GM19397 (cell line): ENCODE measurements around the gene CCDC73.
"Not testable (repeated sequence)": the region's sequence is repeated elsewhere in the genome, so short reads cannot be mapped to it uniquely, and the experiment has no call there.

Experiments
- ATAC-seq: cut with Tn5 transposase; IDR thresholded peaks from one replicate; pipeline ENCODE4 v1.9.1; 2021; ENCODE audit warnings: mild to moderate bottlenecking, moderate library complexity; ENCODE audit not compliant: unreplicated experiment

CCDC73 gene

DNA sequence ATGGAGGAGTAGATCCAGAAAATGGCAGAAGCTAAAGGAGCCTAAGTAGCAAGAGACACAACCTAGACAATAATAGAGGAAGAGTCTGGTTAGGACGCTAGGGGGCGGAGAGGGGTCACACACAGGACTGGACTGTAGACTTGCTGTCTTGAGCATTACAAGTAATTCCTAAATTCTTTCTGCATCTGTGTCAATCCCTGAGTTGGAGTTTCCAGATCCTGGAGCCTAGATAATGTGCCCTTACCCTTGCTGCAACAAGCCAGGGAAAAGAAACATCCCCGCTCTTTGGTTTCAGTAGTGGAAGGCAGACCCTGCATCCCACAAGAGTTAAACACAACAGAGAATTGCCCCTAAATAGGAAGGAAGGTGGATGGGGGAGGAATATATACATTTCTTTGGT, 14.9 kb upstream of the CCDC73 start:
- peak; percentile 99 for ATAC-seq

DNA sequence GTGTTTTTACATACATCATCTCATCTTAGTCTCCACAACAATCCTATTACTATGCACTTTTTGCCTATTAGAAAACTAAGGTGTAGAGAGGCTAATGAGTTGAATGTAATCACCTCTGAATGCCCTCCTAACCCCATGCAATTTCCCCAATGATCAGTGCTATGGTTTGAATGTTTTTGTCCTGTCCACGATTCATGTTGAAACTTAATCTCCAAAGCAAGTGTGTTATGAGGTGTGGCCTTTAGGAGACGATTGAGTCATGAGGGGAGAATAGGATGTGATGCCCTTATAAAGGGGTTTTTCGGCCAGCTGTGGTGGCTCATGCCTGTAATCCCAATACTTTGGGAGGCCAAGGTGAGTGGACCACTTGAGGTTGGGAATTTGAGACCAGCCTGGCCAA, 2.0 kb upstream of the CCDC73 start:
- no peak for ATAC-seq

DNA sequence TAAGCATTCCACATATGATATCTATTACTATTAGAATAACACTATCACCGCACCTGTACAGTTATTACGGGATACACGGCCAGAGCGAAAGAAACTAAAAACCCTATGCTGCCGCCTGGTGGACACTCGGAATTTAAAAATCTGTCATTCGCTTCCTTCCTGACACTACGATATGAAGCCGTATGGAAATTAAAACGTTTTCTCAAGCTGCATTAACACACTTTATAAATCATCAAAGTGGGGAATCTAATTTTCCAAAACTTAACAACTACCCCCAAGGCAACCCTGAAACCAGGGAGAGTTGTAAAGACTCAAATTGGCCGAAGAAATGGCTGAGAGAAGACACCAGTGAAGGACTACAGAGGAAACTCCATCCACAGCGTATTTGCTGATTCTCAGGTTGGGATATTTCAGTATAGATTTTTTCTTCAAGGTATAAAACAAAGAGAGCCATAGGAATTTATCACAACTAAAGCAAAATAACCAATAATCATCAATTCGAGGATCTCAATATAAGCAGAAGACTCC, 1.4 kb downstream of the CCDC73 start:
- ATAC-seq: no peak

DNA sequence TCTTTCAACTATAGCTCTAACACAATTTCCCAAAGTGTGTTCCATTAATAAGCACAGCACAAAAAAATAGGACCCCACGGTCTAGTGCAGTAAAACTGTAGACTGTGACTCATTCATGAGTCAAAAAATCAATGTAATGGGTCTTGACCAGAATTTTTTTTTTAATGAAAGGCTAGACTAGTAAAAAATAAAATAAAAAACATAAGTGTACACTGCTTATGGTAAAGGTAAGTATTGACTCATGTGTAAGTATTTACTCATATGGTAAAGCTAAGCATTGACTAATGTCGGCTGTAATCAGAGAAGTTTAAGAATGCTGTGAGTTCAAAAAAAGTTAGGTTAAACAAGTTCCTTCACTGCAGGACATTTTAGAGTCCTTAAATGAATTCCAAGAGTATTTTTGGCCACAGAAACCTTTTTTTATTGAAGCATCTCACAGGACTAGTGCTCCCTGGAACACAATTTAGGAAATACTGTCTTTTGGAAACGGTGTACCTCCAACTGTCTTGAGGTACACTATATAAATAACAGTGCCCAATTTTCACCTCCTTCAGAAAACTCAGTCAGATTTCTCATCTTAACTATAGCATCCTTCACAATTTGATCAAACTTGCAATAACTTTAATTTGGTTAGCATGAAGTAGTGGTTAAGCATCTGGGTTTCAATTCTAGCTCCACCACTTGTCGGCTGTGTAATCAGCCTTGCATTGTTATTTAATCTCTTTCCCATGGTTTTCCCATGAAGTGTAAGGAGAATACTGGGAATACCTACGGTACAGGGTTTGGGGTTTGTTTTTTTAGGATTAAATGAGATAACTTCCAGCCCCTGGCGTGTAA, 2.1 kb downstream of the CCDC73 start:
- no peak for ATAC-seq

DNA sequence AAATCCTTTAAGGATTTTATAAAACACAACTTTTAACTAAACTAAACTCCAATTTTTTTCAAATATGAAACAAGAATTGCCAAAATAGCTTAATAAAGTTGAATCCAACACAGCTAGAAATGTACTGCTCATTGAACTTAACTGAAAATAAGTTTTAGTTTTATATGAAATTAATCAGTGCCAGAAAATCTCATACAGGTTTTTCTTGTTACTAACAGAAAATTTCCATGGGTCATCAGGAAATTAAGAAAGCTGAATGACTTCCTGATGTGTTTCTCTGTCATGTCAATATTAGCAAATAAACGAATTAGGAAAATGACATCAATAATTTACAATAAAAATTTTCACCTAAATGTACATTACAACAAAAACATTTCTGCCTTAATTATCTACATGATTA, 3.5 kb downstream of the CCDC73 start:
- ATAC-seq: no peak

DNA sequence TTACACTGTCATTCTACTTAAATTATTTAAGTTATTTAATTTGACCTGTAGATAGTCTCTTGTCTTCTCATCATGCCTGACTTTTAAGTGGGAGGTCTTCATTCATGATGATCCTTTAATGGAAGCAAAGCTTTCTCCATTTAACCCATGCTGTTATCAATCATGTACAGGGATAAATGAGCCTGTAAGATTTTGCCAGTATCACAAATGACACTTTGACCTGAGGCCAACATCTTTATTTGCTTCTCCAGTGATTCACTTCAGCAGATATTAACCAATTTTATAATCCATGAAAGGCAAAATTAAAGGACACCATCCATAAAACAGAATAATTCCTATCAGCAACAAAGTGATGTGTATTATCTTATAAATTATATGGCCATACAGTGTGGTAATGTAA, 7.7 kb downstream of the CCDC73 start:
- ATAC-seq: no peak

DNA sequence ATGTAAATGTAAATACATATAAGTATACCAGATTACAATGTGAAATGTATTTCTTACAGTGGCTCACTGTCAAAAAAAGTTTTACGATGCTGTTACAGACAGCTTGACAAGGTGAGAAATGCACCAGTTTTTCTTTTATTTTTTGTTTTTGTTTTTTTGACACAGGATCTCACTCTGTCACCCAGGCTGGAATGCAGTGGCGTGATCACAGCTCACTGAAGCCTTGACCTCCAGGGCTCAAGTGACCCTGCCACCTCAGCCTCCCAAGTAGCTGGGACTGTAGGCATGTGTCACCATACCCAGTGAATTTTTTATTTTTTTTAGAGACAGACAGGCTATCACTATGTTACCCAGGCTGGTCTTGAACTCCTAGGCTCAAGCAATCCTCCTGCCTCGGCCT, 9.2 kb downstream of the CCDC73 start:
- ATAC-seq: no peak

DNA sequence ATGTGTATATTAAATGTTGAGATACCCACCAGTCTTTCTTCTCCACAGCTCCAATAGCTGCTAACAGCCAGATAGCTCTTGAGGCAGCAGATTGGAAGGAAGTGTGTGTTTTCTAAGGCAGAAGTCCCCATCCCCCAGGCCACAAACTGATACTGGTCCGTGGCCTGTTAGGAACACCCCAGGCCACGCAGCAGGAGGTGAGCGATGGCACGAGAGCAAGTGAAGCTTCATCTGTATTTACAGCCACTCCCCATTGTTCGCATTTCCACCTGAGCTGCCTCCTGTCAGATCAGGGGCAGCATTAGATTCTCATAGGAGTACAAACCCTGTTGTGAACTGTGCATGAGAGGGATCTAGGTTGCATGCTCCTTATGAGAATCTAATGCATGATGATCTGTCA, 12.7 kb downstream of the CCDC73 start:
- ATAC-seq: no peak

DNA sequence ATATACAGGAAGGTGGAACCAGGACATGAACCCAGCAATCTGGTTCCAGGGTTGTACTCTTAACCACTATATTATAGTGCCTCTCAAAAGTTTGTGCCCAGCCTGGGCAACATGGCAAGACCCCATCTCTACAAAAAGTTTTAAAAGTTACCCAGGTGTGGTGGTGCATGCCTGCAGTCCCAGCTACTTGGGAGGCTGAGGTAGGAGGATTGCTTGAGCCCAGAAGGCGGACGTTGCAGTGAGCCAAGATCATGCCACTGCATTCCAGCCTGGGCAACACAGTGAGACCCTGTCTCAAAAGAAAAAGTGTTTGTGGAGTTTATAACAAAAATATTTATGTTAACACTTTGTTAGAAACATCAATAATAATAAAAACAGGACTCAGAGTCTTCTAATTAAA, 13.6 kb downstream of the CCDC73 start:
- ATAC-seq: not testable (repeated sequence)

DNA sequence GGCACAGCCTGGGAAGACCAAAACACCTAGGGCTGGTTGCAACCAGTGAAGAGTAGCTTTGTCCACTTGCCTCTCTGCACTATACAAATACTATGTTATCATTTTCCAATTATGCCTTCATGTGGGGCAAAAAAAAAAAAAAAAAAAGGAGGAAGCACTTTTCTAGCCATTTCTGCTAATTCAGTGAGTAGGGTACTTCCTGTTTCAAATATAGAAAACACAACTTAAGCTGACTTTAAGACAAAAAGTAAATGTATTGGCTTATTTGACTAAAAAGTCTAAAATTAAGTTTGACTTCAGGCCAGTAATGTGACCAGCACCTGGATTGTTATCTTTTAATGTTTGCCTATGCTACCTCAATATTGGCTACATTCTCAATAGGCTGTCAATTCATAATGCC, 15.3 kb downstream of the CCDC73 start:
- no peak for ATAC-seq

DNA sequence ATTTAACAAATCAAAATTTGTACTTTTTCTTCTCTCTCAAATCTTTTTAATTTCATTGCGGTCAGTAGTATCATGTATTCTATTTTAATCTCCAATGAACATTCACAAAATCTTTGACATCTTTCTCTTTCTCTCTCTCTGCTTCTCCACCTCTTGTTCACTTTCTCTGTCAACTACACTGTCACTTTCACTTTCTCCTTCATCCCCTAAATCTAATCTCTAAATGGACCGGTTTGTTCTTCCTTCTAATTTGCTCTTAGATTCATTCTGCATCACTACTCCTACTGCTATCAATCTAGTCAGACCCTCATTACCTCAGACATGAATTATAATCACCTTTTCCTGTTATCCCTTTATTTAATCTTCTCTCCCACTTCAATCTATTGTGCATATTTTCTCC, 18.6 kb downstream of the CCDC73 start:
- ATAC-seq: no peak

DNA sequence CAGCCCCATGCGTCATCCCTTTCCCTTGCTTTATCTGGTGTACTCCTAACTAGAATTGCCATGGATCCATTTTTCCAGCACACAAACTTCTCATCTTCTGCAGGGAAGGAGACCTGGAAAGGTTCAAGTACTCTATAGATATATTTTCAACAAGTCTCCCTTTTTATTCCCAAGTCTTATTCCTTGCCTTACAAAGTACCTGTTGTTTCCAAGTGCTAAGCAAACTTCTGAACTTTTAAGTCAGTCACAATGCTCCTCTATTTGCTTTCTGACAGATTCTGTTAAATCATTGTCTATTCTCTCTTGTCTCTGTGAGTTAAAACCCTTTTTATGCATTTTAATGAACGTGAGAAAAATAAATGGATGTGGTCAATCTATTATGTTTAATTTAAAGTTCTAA, 20.4 kb downstream of the CCDC73 start:
- ATAC-seq: no peak

DNA sequence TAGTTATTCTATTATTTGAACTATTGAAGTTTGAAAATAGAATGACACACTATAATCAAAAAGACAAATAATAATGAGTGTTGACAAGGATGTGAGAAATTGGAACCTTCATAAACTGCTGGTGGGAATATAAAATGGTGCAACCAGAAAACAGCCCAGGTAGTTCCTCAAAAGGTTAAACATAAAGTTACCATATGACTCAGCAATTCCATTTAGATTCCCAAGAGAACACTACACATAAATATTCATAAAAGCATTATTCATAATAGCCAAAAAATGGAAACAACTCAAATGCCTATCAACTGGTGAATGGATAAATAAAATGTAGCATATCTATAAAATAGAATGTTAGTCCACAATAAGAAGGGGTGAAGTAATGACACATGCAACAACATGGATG, 21.7 kb downstream of the CCDC73 start:
- ATAC-seq: no peak

DNA sequence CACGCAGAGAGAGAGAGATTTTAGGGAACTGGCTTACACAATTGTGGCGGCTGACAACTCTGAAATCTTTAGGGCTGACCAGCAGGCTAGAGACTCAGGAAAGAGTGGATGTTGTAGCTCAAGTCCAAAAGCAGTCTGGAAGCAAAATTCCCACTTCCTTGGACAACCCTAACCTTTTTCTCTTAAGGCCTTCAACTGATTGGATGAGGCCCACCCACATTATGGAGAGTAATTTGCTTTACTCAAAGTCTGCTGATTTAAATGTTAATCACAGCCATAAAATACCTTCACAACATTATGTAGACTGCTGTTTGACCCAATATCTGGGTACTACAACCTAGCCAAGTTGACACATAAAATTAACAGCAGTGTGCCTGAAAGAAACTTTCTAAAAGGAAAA, 32.7 kb downstream of the CCDC73 start:
- ATAC-seq: not testable (repeated sequence)

DNA sequence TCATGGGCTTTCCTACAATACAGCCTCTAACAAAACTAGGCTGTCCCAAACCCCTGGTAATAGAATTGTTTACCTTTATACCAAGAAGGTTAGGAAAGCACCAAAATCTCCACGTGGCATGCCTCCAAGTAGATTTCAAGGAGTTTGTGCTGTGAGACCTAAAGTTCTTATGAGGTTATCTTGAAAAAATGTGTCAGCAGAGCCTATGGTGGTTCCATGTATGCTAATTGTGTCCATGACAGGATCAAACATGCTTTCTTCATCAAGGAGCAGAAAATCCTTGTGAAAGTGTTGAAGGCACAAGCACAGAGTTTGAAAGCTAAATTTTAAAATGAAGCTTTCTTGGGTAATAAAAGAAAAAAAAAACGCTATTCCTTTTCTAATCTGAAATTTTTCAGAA, 36.2 kb downstream of the CCDC73 start:
- ATAC-seq: no peak

DNA sequence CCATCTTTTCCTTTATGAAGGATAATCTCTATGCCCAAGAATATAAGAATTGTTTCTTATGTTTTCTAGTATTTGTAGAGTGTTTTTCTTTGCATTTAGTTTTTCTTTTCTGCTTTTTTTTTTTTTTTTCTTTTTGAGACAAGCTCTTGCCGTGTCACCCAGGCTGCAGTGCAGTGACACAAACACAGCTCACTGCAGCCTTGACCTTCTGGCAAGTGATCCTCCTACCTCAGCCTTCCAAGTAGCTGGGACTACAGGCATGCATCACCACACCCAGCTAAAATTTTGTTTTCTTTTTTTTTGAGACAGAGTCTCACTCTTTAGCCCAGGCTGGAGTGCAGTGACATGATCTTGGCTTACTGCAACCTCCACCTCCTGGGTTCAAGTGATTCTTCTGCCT, 41.3 kb downstream of the CCDC73 start:
- not testable (repeated sequence) for ATAC-seq

DNA sequence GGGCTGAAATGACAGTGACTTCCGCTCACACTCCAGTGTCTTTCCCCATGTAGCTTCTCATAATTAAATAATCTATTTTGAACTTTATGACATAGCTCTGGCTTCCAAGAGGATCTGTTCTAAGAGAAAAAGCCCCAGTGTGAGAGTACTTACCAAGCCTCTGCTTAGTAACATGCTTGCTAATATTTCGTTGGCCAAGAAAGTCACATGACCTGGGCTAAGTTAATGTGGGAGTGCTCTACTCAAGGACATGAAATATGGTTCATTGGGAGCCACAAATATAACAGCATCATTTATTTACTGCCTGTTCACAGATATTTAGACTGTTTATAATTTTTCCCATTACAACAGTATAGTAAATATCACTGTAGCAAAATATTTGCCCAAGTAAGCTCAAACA, 42.5 kb downstream of the CCDC73 start:
- ATAC-seq: no peak

DNA sequence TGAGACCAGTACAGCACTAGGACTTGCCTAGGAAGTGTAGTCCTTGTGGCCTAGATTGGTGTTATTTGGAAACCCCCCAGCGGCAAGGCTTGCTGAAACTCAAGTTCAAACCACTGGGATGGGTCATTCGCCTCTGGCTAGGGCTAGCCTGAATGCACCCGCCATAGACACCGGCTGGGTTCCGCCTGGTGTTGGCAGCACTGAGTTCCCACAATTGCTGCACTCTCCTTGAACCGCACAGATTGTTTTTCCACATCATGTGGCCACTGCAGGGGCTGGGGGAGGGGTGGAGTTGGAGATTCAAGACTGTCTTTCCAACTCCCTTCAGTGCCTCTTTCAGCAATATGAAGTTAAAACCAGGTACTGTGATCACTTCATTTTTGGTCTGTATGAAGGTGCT, 43.1 kb downstream of the CCDC73 start:
- no peak for ATAC-seq

DNA sequence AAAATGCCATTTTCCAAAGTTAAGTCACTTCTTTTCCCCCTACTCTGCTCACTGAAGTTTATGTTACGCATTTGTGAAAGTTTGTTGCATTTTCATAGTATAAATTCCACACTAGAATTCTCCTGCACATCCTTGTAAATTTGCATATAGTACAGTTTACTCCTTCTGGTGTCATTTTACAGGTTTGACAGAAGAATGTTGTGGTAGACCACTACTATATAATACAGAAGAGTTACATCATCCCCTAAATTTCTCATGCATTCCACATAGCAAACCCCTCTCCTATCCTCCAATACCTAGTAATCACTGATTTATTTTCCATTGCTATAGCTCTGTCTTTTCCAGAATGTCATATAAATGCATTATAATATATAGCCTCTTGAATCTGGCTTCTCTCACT, 64.5 kb downstream of the CCDC73 start:
- ATAC-seq: no peak

DNA sequence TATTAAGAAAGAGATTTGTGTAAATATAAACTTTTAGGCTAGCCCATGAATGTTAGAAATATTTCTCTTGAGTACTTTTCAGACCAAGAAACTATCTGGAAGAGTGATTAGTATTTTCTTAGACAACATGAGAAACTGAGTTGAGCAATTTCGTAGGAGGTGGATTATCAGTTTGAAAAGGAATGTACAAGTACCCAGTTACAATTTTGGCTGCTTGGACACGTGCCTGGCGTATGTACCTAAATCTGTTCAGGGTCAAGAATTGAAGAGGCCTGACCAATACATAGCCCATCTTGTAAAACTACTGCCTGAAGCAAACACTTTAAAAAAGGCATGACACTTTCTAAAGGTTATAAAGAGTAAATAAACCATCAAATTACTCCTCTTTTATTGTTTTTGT, 71.1 kb downstream of the CCDC73 start:
- no peak for ATAC-seq

DNA sequence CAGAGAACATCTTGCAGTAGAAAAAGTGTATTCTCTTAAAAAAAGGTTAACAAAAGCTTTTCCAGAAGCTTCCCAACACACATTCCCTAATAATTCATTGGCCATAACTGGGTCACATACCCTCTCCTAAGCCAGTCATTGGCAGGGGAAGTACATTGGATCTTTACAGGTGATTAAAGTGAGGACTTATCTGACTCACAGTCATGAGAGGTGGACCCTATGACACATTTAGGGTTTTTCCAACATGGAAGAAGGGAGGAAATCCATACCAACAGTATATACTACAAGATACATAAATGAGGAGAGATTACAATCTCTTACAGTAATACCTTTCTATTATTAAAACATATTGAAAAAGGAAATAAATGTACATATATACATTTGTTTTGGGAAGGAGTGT, 72.2 kb downstream of the CCDC73 start:
- ATAC-seq: no peak

DNA sequence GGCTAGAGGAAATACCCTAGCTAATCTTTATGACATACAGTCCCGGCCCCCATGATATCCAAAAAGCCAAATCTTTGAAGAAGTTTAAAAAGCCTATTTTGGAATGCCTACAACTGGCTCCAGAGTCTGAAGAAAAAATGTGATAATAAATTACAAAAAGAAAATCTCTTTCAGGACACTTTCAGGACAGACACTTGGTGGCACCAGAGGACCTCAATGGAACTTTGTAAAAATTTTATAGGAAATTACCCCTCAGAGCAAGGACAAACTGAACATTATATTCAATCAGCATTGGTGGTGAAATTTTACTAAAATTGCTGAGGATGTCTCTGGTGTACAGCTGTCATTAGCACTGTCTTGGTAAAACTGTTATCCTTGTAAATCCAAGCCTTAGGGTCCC, 81.0 kb downstream of the CCDC73 start:
- no peak for ATAC-seq

DNA sequence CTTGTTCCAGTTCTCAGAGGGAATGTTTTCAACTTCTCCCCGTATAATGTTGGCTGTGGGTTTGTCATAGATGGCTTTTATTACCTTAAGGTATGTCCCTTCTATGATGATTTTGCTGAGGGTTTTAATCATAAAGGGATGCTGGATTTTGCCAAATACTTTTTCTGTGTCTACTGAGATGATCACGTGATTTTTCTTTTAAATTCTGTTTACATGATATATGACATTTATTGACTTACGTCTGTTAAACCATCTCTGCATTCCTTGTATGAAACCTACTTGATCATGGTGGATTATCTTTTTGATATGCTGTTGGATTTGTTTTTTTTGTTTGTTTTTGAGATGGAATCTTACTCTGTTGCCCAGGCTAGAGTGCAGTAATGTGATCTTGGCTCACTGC, 85.5 kb downstream of the CCDC73 start:
- not testable (repeated sequence) for ATAC-seq
